ENCODE data around the gene USH2A.

USH2A gene

DNA sequence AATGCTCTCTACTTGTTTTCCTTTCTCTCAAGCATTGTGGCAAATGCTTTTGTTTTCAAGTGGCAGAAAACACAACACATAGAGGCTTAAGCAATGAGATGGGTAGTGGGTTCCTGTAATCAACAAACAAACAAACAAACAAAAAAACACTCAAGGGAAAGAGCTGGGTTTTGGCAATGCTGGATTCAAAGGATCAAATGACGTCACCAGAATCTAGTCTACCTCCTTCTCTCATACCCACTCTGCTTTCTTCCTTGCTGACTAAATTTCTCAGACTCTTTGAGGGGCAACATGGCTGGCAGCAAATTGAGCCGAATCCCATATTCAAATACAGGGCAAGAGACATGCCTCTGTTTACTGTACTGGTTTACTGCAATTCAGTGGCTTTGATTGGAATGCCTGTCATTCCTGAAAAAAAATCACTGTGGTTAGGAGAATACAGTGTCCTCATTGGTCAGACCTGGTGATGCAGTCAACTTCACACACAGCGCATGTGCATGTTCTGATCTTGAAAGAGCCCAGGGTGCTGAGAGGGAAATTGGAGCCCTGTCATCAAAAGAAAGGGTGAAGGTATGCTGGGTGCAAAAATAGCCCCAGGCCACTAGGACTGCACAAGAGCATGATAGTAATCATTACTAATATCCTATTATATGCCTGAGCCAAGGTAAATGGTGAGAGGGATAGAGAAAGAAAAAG, 500.0 kb downstream of the USH2A start:
- no peak for DNase-seq

DNA sequence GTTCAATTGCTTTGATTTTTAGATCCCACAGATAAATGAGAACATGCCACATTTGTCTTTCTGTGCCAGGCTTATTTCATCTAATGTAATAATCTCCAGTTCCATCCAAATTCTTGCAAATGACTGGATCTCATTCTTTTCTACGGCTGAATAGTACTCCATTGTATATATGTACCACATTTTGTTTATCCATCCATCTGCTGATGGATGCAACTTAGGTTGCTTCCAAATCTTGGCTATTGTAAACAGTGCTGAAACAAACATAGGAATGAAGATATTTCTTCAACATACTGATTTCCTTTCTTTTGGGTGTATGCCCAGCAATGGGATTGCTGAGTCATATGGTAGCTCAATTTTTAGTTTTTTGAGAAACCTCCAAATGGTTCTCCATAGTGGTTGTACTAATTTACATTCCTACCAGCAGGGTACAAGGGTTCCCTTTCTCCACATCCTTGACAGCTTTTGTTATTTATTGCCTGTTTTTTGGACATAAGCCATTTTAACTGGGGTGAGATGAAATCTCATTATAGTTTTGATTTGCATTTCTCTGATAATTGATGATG, 511.8 kb downstream of the USH2A start:
- DNase-seq = no peak

DNA sequence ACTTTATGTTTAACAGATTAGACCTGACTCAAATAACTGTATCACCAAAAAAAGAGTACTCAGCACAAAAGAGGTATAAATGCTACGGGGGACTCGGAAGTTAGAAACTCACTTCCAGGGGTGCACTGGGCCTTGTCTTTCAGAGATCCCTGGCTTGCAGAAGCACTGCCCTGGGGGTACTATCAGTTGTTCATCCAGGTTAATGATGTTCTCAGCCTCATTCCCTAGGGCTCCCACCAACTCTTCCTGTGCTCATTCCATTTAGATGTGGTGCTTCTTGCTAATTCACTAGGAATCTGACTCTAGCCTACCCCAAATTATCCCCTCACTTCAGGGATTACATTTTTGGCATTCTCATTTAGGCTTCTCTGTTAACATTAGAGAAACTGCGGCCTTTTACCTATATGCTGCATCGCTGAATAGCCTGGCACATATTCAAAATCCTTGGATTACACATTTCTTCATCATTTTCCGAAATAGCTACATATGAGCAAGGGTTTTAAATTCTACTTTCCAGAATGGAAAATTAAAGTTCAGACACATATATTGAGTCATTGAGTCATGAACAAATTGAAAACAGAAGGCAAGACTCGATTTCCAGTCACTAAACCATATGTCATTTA, 517.6 kb downstream of the USH2A start:
- no peak for DNase-seq

DNA sequence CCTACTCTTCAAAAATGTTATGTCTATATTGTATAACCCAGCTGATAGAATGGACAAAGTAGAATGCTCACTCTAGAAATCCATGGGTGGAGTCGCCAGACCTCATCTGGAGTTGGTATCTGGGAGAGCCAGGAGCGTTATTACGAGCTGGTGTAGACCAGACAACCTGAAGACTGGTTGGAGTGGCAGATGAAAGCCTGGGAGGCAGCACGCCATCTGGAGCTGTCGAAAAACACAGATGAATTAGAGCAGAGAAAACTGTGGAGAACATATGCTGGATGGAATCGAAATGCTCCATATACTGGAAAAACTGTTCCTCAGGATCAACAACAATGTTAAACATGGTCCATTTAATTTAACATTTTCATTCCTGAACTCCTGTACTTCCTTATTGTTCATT, 522.6 kb downstream of the USH2A start:
- DNase-seq = no peak

DNA sequence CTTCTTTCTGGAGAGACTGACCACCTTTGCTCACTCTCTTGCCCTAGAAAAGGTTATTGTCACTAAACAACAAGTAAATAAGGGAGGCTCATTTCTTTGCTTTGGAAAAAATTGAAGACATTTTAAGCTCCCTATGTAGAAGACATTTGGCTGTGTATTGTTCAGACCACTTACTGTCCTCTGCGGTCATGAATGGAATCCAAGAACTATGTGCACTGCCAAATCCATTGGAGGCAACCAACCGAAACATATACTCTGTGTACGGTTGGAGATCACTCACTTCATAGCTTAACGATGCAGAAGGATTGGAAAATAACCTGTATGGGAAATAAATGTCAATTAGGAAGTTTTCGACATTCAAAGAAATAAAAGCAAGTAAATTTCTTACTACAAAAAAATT, 523.3 kb downstream of the USH2A start:
- DNase-seq = no peak

DNA sequence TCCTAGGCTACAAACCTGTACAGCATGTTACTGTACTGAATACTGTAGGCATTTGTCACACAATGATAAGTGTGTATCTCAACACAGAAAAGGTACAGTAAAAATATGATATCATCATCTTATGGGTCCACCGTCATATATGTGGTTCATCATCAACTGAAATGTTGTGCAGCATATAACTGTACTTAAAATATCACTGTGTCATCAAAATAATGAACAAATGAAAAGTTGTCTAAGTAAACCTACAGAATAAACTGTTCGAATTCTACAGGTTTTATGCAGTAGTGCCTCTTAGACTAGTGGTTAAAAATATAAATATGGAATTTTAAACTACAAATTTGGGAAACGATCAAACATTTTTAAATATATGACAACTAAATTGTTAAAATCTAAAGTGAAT, 527.4 kb downstream of the USH2A start:
- DNase-seq = no peak

DNA sequence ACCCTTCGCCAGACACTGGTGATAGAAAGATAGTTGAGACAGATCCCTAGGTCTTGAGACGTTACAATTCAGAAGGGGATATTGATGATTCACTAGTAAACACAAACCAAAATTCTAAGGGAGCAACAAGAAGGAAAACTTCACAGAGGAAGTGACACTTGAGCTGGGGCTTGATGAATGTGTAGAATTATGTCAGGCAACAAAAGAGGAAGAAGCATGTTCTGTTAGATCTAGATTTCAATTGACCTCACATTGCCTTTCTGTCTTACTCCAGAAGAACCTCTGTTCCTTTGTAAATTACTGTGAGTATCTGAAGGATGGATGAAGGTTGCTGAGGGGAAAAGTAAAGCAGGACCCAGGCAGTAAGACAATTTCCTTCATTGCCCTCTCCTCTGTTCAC, 528.0 kb downstream of the USH2A start:
- no peak for DNase-seq

DNA sequence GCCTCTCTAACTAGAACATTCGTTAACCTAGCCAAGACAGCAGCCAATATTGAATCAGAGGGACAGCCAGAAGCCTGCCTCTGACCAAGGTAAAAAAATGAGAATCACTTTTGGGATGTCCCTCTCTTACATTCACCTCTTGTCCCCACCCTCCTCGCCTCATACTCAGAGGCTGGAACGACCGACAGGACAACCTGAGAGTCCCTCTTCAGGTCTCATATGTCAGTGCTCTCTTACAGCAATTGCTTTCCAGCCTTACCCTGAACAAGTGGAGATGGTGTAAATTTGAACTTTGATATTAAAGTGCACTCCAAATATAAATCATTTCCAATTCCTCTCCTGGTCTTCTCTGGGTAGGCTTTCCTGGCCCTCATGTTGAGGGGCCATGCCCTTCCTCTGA, 528.6 kb downstream of the USH2A start:
- DNase-seq = no peak

DNA sequence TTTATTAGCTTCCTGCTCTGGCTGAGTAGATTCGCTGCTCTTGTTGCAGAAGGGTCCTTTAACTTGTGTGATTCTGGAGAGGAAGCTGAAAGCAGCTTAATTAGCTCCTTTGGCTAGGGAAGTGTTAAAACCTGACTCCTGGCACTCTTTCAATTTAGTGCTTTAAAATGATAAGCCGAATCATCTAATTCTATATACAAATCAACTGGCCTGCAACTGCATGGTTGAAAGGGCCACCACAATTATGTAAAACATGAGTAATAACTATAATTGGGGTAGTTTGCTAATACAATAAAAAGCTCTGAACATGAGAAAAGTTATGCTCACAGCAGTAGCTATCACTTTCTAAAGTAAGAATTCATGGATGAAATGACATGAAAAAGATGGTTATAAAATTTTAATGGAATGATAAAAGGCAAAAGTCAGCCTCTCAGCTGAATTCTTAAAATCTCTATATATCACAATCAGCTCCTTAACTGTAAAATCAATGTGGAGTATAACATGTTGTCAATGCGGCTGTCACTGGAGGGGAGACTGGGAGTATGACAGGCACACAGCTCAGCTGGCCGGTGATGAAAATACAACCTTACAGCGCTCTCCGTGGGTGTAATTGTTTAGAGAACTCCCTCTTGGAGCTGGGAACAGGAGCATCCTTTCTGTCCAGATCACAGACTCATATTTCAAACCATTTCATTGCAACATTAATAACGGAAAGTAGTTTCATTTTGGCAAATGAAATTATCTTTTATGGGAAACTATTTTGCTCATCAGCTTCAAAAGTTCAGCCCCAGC, 531.8 kb downstream of the USH2A start:
- no peak for DNase-seq

DNA sequence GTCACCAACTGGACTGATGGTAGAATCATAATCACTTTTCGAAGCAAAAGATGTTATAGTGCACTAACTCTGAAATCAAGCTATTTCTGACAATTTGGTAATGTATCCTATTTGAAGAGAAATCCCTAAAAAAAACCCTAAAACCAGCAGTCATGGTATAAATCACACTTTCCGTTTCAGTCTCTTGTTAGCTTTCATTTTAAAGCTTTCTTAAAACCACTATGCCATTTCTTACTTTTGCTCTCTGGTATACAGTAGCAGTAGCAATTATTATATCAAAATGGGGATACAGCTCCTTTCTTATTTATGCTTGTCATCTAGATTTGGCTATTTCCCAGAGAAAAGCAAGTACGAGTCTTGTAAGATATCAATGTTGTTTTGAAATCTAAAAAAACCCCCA, 532.8 kb downstream of the USH2A start:
- DNase-seq = no peak

DNA sequence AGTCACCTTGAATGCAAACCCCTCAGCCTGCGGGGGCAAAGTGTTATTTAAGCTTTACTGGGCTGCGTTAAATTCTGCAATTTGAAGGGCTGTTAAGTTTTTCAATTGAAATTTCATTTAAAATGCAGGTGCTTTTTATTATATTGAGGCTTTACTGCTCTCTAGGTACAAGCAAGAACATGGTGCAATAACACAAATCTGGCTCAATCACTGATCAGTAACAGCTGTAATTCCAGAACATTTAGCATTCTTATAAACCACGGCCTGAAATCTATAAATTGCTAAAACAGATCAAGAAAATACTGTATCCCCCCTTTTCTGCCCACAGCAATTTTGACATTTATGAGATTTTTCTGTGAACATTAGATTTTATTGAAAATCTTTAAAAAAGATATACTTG, 533.4 kb downstream of the USH2A start:
- no peak for DNase-seq

DNA sequence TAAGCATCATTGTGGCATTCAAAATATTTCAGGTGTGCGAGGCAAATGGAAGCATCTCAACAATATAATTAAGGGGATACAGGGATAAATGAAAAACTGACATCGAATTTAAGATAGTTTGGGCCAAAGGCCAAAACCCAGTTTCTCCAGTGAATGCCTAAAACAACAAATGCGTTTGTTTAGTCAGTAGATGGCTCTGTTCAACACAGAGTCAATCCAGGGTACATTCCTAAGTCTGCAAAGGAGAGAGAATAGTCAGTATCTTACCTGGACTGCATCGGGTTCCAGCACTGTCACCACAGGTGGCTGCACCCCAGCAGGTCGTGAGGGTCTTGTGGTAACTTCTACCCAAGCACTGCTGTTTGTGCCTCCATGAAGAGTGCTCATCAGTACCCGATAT, 535.1 kb downstream of the USH2A start:
- no peak for DNase-seq

DNA sequence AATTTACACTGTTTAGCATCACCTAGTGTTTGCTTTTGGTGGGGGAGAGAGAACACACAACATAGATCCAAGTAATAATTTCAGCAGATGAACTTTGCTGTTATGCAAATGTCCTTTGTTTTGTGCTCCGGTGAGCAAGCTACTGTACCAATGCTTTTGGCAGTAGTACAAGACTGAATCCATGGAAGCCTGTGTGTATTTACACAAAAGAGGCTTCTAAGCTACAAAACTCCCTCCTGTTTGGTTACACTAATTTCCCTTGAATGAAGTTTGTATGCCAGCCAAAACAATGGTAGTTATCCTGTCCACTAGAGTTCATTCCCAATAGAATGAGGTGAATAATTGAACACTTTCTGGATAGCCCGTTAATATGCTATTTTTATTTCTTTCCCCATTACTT, 535.6 kb downstream of the USH2A start:
- no peak for DNase-seq

DNA sequence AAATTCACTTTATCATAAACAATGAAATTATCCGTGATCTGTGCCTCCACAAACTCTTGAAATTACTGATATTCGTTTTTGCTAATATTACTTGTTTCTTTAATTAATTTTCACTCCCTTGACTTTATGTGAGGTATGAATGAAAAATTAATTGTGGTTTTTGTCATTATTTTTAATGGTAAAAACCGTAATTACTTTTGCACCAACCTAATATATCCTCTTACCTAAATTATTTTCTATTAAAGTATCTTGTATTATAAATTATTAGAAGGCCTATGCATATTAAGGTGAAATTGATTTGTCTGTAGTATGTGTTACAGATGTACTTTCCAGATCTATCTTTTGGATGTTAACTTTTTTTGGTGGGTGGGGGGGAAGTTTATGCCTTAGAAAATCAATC, 540.2 kb downstream of the USH2A start:
- no peak for DNase-seq

DNA sequence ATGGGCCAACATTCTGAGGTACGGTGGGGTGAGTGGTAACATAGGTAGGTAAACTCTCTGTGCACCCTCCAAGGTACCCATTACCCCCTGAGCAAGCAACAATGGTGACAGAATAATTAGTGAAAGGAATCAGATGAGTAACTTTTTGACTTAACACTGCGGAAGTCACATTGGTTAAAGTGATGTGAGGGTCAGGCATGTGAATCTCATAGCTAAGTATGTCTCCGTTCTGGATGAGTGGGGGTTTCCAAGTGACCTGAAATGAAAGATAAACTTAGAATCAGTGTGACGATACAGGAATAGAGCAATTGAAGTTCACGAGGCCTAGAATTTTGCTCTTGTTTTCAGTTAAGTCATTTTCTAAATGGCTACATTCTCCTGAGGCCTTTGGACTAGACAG, 544.4 kb downstream of the USH2A start:
- no peak for DNase-seq

DNA sequence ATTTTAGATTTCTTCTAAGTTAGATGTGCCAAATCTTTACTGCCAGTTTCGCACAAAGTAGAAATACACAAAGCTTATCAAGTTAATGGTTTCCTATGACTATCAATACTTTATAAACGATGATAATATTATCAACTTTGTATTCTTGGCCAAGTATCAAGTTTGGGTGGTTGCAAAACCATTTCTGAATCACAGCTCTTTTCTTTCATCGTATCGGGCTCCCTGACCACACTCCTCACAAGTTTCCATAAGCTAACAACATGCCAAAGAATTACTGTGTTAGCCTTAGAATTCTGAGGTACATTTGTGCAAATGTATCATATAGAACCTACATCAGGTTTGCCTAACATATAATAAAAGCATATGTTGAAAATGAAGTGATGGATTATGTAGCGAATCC, 545.1 kb downstream of the USH2A start:
- no peak for DNase-seq

DNA sequence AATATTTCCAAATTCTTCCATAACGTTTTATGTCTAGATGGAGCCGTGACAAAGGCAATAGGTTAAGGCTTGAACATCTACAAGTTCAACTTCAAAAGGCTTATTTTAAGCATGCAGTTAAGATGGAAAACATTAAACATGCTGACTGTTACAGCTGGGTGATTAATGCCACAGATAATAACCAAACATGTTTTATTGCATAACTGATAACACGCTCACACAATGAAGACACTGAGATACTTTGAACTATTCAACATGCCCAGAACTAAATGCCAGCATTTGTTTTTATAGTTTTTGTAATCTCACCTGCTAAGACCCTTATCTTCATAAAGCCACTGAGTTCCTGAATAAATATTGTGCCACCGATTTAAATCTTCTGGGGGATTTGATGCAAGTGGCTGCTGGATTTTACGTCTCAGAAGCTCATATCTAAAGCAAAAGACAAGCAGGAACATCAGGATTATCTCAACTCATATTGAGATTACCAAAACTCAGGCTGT, 545.7 kb downstream of the USH2A start:
- no peak for DNase-seq

DNA sequence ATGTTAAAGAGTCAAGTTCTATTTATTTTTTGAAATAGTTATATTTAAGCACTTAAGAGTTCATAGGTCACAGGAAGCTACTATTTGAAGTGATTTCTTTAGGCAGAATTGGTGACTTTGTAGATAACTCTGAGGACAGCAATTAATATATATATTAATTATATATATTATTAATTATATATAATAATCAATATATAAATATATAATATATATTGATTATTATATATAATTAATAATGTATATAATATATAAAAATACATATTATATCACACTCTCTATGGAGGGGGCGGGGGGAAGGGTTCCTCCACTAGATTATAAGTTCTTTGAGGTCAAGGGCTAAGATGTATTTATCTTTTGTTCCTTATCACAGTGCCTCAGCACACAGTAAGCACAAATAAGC, 547.5 kb downstream of the USH2A start:
- no peak for DNase-seq

DNA sequence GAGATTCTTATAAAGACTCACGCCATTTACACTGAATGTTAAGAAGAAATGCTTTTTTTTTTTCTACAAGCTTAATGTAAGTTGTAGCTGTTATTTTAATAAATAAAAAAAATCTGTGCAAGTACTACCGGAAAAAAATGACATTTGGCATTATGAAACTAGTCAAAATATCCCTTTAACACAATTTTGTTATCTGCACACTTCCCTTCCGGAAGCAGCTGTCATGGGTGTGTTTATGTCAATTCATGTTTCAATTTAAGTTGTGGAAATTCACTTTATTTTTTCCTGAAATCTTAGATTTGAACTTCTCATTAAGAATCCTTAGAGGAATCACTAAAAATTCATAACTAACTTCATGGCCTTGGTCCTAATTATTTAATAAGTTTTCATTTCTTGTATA, 548.0 kb downstream of the USH2A start:
- no peak for DNase-seq

DNA sequence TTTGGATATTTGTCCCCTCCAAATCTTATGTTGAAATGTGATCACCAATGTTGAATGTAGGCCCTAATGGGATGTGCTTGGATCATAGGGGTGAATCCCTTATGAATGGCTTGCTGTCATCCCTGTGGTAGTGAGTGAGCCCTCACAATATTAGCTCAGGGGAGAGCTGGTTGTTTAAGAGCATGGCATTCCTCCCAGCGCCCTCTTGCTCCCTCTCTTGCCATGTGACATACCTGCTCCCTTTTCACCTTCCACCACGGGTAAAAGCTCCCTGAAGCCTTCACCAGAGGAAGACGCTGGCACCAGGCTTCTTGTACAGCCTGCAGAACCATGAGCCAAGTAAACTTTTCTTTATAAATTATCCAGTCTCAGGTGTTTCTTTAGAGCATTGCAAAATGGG, 550.6 kb downstream of the USH2A start:
- no peak for DNase-seq

DNA sequence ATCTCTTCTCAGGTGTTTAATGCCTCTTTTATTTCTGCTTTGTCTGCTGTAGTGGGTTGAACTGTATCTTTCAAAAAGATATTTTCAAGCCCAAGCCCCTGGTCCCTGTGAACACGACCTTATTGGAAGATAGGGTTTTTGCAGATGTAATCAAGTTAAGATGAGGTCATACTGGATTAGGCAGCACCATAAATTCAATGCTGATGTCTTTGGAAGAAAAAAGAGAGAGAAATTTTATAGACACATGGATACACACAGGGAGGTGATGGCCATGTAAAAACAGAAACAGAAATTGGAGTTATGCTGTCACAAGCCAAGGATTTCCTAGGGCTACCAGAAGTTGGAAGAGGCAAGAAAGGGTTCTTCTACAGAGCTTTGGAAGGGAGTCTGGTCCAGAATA, 554.7 kb downstream of the USH2A start:
- DNase-seq = no peak

DNA sequence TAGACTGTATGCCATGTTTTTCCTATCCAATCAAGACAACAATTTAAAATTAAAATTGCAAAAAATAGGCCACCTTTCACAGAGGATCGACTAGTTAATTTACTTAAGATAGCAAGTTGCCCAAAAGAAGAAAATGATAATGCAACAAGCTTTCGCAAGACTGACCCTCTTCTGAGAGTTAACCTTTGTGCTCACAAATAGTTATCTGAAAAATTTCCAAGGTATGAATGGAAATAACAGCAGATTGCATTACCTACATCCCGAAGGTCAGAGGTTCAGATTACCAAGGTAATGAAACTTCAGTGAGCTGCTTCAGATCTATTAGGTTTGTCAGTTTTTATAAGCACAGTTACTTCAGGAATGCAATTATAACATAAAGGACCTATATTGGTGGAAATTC, 558.2 kb downstream of the USH2A start:
- DNase-seq = no peak

DNA sequence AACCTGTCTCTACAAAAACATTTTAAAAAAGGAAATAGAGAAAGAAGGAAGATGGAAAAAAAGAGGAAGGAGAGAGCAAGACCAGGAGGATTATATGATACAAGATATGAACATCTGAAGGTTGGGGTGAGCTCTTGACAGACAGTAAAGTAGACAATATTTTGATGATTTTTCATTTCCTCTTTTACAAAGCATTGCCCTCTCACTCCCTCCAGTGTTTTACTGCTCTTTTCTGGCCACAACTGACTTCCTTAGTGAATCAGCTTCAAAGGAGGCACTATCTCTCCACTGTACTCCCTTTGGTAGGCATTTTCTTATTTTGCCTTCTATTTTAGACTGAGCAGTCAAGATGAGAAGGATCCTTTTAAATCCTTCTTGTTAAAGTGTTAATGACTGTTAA, 559.5 kb downstream of the USH2A start:
- DNase-seq = no peak

DNA sequence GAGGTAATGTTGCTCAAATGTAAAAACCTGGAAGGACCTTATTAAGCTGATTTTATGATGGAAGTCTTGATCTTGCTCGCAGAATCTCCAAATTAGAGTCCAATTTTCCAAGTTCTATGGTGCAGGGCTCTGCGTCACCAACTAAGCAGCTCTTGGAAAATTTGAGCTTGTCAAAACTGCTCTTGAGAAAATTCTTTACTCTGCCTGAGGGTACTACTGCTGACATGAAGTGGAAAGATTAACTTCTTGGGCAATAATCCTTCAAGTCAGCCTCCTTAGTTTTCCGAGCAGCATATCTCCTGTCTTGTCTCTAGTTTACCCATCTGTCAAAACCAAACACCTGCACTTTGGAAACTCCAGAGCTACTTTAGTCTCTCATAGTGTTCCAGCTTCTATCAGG, 562.4 kb downstream of the USH2A start:
- no peak for DNase-seq

Measured in stimulated activated CD4-positive, alpha-beta T cell treated with anti-CD3 and anti-CD28 coated beads, Interleukin-15, amount 100 ng/mL, for 24 hours (primary cell).